ENCODE results near the gene KRT31. TPM values are rescaled to one million over a fixed set of nuclear protein-coding genes. Genes with fewer than 3 reads are reported as not detected.

KRT31 gene
- total and polyA plus RNA-seq, 2 of the 13 experiments (the other 11 are each of a cell fraction or from before 2014, with no cell fraction given), result 0.05 TPM; not detected in 1

- no peaks in the 10 kb centered on the region for H4K20me1 ChIP-seq (ENCODE audit: insufficient read depth, low read length)
- H3K4me3 ChIP-seq (replicated peaks in 1 of 3; ENCODE audit: insufficient read depth in 1 of 3, low read depth in 2 of 3, low read length in 3 of 3), result no peak within 1 kb of the TSS
- no peaks in the 10 kb centered on the region for H3K79me2 ChIP-seq (ENCODE audit: insufficient read depth, low read length)
- WGBS (ENCODE audit: low lambda C conversion rate), result 74% methylated on average over 7 of the region's 13 CpGs
- intact Hi-C loops (cut with micrococcal nuclease; ENCODE audit: unreplicated experiment) (no loop called here), in situ Hi-C loops (cut with HindIII; ENCODE audit: extremely low pct_ligation_motif_present, low pct_unique_long_range_greater_than_20kb) (no loop called here)
- no peak within 1 kb of the TSS for H2AFZ ChIP-seq (ENCODE audit: low read length)
- FAIRE-seq (no peak), ATAC-seq (no peak), DNase-seq (ENCODE audit: low spot score) (no peak)
- H3K4me1 ChIP-seq (ENCODE audit: insufficient read depth, low read length), result peaks cover 29% of the 10 kb centered on the region
- H3K27ac ChIP-seq (ENCODE audit: extremely low read length, insufficient read depth, low read length), result no peak within 1 kb of the TSS
- no peaks in the 10 kb centered on the region for H3K9me3 ChIP-seq (ENCODE audit: low read length)
- no peaks in the 10 kb centered on the region for H3K36me3 ChIP-seq (replicated peaks in 1 of 2; ENCODE audit: control insufficient read depth in 1 of 2, insufficient read depth in 2 of 2, low read length in 2 of 2)
- no peaks in the 10 kb centered on the region for H3K27me3 ChIP-seq (ENCODE audit: control insufficient read depth in 1 of 2, insufficient read depth in 2 of 2, low read length in 2 of 2)
- H3K9ac ChIP-seq (ENCODE audit: insufficient read depth, low read depth, low read length), result no peak within 1 kb of the TSS
- ChIA-PET CTCF (ENCODE audit: low intra/inter-chr PET ratio, low total read pairs) (no interaction called here), POLR2A (no interaction called here)
- no TSS peak for BruUV-seq (replicated peaks)
- H3K4me2 ChIP-seq (ENCODE audit: low read depth, low read length), result no peak within 1 kb of the TSS
- TF ChIP-seq ZNF296 (CRISPR knock-in tag; conservative IDR thresholded peaks at IDR 0.05), result no peak
- no peak for TF ChIP-seq NPAS2 (CRISPR knock-in tag; IDR thresholded peaks at IDR 0.05; ENCODE audit: borderline replicate concordance)
- TF ChIP-seq ZBTB43 (CRISPR knock-in tag; conservative IDR thresholded peaks at IDR 0.05), result no peak
- TF ChIP-seq TRIM24 (CRISPR knock-in tag; IDR thresholded peaks at IDR 0.05), result no peak
- TF ChIP-seq ISX (CRISPR knock-in tag; conservative IDR thresholded peaks at IDR 0.05), result no peak
- TF ChIP-seq MAF1 (CRISPR knock-in tag; IDR thresholded peaks at IDR 0.05; ENCODE audit: borderline replicate concordance), result no peak
- TF ChIP-seq ZBTB40 (IDR thresholded peaks at IDR 0.05), result no peak
- no peak for TF ChIP-seq ZBTB40 (CRISPR knock-in tag; IDR thresholded peaks at IDR 0.05)
- no peak for TF ChIP-seq ZNF138 (CRISPR knock-in tag; IDR thresholded peaks at IDR 0.05; ENCODE audit: low read depth)
- no peak for TF ChIP-seq ZNF512B (CRISPR knock-in tag; IDR thresholded peaks at IDR 0.05; ENCODE audit: borderline replicate concordance)
- no peak for TF ChIP-seq TARDBP (CRISPR knock-in tag; IDR thresholded peaks at IDR 0.05)
- TF ChIP-seq KLF9 (CRISPR knock-in tag; IDR thresholded peaks at IDR 0.05; ENCODE audit: low read depth), result no peak
- no peak for TF ChIP-seq IKZF1 (IDR thresholded peaks at IDR 0.05)
Measured at GRCh38 chr17:41424111-41424635, 26.8 kb upstream of the KRT31 start, which contains the start of gene KRT37. TSS of gene KRT37 (minus strand) at chr17:41424585. CDS start at chr17:41424523, 62 bp downstream.
